A549 (cell line): ENCODE results near the gene OR4D2. TPM values are rescaled to one million over a fixed set of nuclear protein-coding genes. Genes with fewer than 3 reads are reported as not detected.
A peak's percentile ranks its signal among the peaks of the same experiment; 100 is the strongest.

Experiments used
- ATAC-seq, 2 experiments: fragments of 200-7000 bp in 1 of 2; fragments of >200 bp in 1 of 2; cut with Nextera tagmentation in 1 of 2; cut with Tn5 transposase in 1 of 2; 3 replicates each; pipeline versions ENCODE4 v1.8.0 to v1.9.1; 2018 to 2020; ENCODE audit warnings: mild to moderate bottlenecking in 1 of 2, moderate library complexity in 1 of 2
- CTCF ChIA-PET: fragments of 300-600 bp; sonication (Branson Sonifier 250); formaldehyde crosslinking; extraction: SDS; loops from one replicate; lab custom pipeline; 2021; ENCODE audit warnings: antibody characterized with exemption, inconsistent platforms; lab: Yijun Ruan, JAX
- POLR2A ChIA-PET: fragments of 350-600 bp; formaldehyde crosslinking; extraction: SDS; loops from one replicate; lab custom pipeline; 2021; ENCODE audit warnings: antibody characterized with exemption, inconsistent platforms; lab: Yijun Ruan, JAX
- DNase-seq, 2 experiments: peaks; one replicate each; pipeline versions ENCODE4 v3.0.0 to v3.0.0-alpha.2; 2011 to 2016; ENCODE audit warnings: low read depth in 1 of 2, low spot score in 1 of 2
- FAIRE-seq: peaks from 2 replicates; lab custom pipeline; 2011; peaks lifted over from hg19 to GRCh38; lab: Jason Lieb, UNC
- H3K27ac ChIP-seq, 2 experiments: fragments of >200 bp; sonication (Bioruptor Twin); formaldehyde crosslinking; 3 replicates each; pipeline ENCODE4 v1.5.1; 2016 to 2017
- H3K4me1 ChIP-seq: fragments of >200 bp; sonication (Bioruptor Twin); formaldehyde crosslinking; 3 replicates; pipeline ENCODE4 v1.6.1; 2016
- H3K4me2 ChIP-seq: fragments of >200 bp; sonication (Bioruptor Twin); formaldehyde crosslinking; 3 replicates; pipeline ENCODE4 v1.6.1; 2016
- H3K4me3 ChIP-seq: fragments of >200 bp; sonication (Bioruptor Twin); formaldehyde crosslinking; 3 replicates; pipeline ENCODE4 v1.5.1; 2016
- H3K9me3 ChIP-seq: fragments of >200 bp; sonication (Bioruptor Twin); formaldehyde crosslinking; 3 replicates; pipeline ENCODE4 v1.6.1; 2016
- CHD4 ChIP-seq: fragments of 200-600 bp; sonication (generic); IDR thresholded peaks from 2 replicates; pipeline ENCODE4 v1.6.1; 2016; ENCODE audit warnings: antibody characterized with exemption, mild to moderate bottlenecking, borderline replicate concordance
- HEYL ChIP-seq: fragments of 250-450 bp; sonication (Bioruptor Pico); IDR thresholded peaks from 2 replicates; pipeline ENCODE4 v1.8.0; 2021; ENCODE audit warnings: mild to moderate bottlenecking, moderate library complexity
- HOXA7 ChIP-seq: fragments of 250-450 bp; sonication (Bioruptor Pico); IDR thresholded peaks from 2 replicates; pipeline ENCODE4 v1.5.0; 2020; ENCODE audit warnings: mild to moderate bottlenecking, moderate library complexity
- HOXB5 ChIP-seq: fragments of 250-450 bp; sonication (Bioruptor Pico); IDR thresholded peaks from 2 replicates; pipeline ENCODE4 v1.5.0; 2020; ENCODE audit warnings: mild to moderate bottlenecking, moderate library complexity
- NR3C1 ChIP-seq: fragments of >200 bp; sonication (Bioruptor Twin); formaldehyde crosslinking; IDR thresholded peaks from 3 replicates; pipeline ENCODE4 v1.6.1; 2017
- RAD21 ChIP-seq, 2 experiments: fragments of >200 bp in 1 of 2; sonication (Bioruptor Twin) in 1 of 2; formaldehyde crosslinking in 1 of 2; IDR thresholded peaks in 1 of 2; conservative IDR thresholded peaks in 1 of 2; 2 replicates in 1 of 2; 3 replicates in 1 of 2; pipeline ENCODE4 v1.6.1; 2012 to 2018; ENCODE audit warnings: inconsistent platforms in 1 of 2
- REST ChIP-seq: fragments of 200-600 bp; sonication (generic); IDR thresholded peaks from 2 replicates; pipeline ENCODE4 v1.6.1; 2016; ENCODE audit warnings: antibody characterized with exemption, mild to moderate bottlenecking, moderate library complexity
- RFX5 ChIP-seq: fragments of 450-650 bp; IDR thresholded peaks from 2 replicates; pipeline ENCODE4 v1.7.1; 2014; ENCODE audit warnings: antibody characterized with exemption, mild to moderate bottlenecking, moderate library complexity
- RNF2 ChIP-seq: fragments of 200-600 bp; sonication (generic); IDR thresholded peaks from 2 replicates; pipeline ENCODE4 v1.6.1; 2016; ENCODE audit warnings: low read depth, mild to moderate bottlenecking, antibody characterized with exemption, moderate library complexity, borderline replicate concordance
- SMC3 ChIP-seq: fragments of >200 bp; sonication (Bioruptor Twin); formaldehyde crosslinking; IDR thresholded peaks from 3 replicates; pipeline ENCODE4 v1.6.1; 2018; ENCODE audit warnings: inconsistent platforms
- WGBS: methylation state at CpG from one replicate; pipeline ENCODE4 v1.1.6; 2017; ENCODE audit errors: missing lambda C conversion rate; 5-methylcytosine and 5-hydroxymethylcytosine counted together
- polyA plus RNA-seq, 4 experiments: library from polyadenylated mRNA; depleted of rRNA in 3 of 4; stranded (reverse); fragments of >200 nt; fragmentation: RNase III in 1 of 4; extraction: RNeasy Plus Mini Kit Qiagen cat#74134 plus additional on column Dnase treatment in 1 of 4; gene quantifications; 2 replicates in 3 of 4; 3 replicates in 1 of 4; pipeline ENCODE4 v1.2.3, GENCODE V29; 2011 to 2017
- TF ChIP-seq, protein P1 (sequence below): fragments of >200 bp; sonication (Bioruptor Twin); formaldehyde crosslinking; IDR thresholded peaks from 2 replicates; pipeline ENCODE4 v1.6.1; 2016
- TF ChIP-seq, protein P2 (sequence below): fragments of >200 bp; sonication (Bioruptor Twin); formaldehyde crosslinking; IDR thresholded peaks from 3 replicates; pipeline ENCODE4 v1.5.1; 2016
- TF ChIP-seq, protein P3 (sequence below): IDR thresholded peaks from 2 replicates; pipeline ENCODE4 v1.6.1; 2012
- TF ChIP-seq, protein P4 (sequence below): fragments of >200 bp; sonication (Bioruptor Twin); formaldehyde crosslinking; IDR thresholded peaks from 3 replicates; pipeline ENCODE4 v1.6.1; 2016

Gene OR4D2
- polyA plus RNA-seq, 2 of the 4 experiments (the other 2 are of a cell fraction), result not detected

GRCh38 chr17:58170622-58171021 lies 3.8 kb downstream of the OR4D2 start:
- H3K4me1 ChIP-seq, result no peaks in the 10 kb centered on the region
- POLR2A ChIA-PET, result no interaction called here
- CTCF ChIA-PET, result interaction anchor here (0.9 to 3.8 kb wide), 5 partner anchors 9 to 114 kb away, joined by 3 to 30 read pairs (median 4); no protein-coding TSS in a partner anchor
- TF ChIP-seq HEYL (CRISPR knock-in tag) (no peak), HOXB5 (CRISPR knock-in tag) (no peak), HOXA7 (CRISPR knock-in tag) (no peak), RFX5 (no peak), CHD4 (no peak), NR3C1 (no peak)
- TF ChIP-seq, protein P1, sequence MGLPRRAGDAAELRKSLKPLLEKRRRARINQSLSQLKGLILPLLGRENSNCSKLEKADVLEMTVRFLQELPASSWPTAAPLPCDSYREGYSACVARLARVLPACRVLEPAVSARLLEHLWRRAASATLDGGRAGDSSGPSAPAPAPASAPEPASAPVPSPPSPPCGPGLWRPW, result no peak
- no peak overlapping the region for H3K4me2 ChIP-seq
- DNase-seq (no peak), ATAC-seq (no peak), FAIRE-seq (no peak)
- no peak overlapping the region for H3K27ac ChIP-seq
- H3K9me3 ChIP-seq, result no peaks in the 10 kb centered on the region
- 44% methylated on average over 4 of the region's 4 CpGs for WGBS
- no peak overlapping the region for H3K4me3 ChIP-seq

GRCh38 chr17:58172369-58173071 lies 5.7 kb downstream of the OR4D2 start:
- DNase-seq, result peak; percentile 68 to 75
- Histone ChIP-seq H3K4me3 (no peak overlapping the region), H3K4me2 (no peak overlapping the region), H3K9me3 (no peaks in the 10 kb centered on the region), H3K4me1 (no peaks in the 10 kb centered on the region), H3K27ac (no peak overlapping the region)
- POLR2A ChIA-PET, result interaction anchor here (0.8 kb wide), 1 partner anchor 90 kb away, joined by 3 read pairs; the partner anchor contains the start of gene DYNLL2
- CTCF ChIA-PET, result interaction anchor here (0.6 to 3.8 kb wide), 28 partner anchors 8 to 838 kb away, joined by 3 to 30 read pairs (median 3); partner anchors contain the start of gene OR4D1
- 20% methylated on average over 2 of the region's 2 CpGs for WGBS
- peak; percentile 82 for FAIRE-seq
- TF ChIP-seq RAD21 (conservative IDR thresholded peaks at IDR 0.05 in 1 of 2, IDR thresholded peaks at IDR 0.05 in 1 of 2) (peak; percentile 53 to 85), RNF2 (no peak), REST (peak; percentile 67), SMC3 (peak; percentile 25; the same call in 1 of the 3 replicates)
- TF ChIP-seq, protein P2, sequence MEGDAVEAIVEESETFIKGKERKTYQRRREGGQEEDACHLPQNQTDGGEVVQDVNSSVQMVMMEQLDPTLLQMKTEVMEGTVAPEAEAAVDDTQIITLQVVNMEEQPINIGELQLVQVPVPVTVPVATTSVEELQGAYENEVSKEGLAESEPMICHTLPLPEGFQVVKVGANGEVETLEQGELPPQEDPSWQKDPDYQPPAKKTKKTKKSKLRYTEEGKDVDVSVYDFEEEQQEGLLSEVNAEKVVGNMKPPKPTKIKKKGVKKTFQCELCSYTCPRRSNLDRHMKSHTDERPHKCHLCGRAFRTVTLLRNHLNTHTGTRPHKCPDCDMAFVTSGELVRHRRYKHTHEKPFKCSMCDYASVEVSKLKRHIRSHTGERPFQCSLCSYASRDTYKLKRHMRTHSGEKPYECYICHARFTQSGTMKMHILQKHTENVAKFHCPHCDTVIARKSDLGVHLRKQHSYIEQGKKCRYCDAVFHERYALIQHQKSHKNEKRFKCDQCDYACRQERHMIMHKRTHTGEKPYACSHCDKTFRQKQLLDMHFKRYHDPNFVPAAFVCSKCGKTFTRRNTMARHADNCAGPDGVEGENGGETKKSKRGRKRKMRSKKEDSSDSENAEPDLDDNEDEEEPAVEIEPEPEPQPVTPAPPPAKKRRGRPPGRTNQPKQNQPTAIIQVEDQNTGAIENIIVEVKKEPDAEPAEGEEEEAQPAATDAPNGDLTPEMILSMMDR, result peak; percentile 61
- ATAC-seq, result peak; percentile 75 to 91

- no peak overlapping the region for H3K27ac ChIP-seq
- H3K4me1 ChIP-seq, result no peaks in the 10 kb centered on the region
- H3K9me3 ChIP-seq, result no peaks in the 10 kb centered on the region
- no peak overlapping the region for H3K4me2 ChIP-seq
- whole genome bisulfite sequencing, result 8% methylated on average over 3 of the region's 3 CpGs
- FAIRE-seq (no peak), ATAC-seq (no peak), DNase-seq (no peak)
- ChIA-PET POLR2A (no interaction called here), CTCF (interaction anchor here (1.0 to 1.2 kb wide), 3 partner anchors 53 to 79 kb away, joined by 3 to 4 read pairs (median 3); no protein-coding TSS in a partner anchor)
- no peak overlapping the region for H3K4me3 ChIP-seq
- TF ChIP-seq, protein P3, sequence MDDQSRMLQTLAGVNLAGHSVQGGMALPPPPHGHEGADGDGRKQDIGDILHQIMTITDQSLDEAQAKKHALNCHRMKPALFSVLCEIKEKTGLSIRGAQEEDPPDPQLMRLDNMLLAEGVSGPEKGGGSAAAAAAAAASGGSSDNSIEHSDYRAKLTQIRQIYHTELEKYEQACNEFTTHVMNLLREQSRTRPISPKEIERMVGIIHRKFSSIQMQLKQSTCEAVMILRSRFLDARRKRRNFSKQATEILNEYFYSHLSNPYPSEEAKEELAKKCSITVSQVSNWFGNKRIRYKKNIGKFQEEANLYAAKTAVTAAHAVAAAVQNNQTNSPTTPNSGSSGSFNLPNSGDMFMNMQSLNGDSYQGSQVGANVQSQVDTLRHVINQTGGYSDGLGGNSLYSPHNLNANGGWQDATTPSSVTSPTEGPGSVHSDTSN, result no peak
- TF ChIP-seq, protein P4, sequence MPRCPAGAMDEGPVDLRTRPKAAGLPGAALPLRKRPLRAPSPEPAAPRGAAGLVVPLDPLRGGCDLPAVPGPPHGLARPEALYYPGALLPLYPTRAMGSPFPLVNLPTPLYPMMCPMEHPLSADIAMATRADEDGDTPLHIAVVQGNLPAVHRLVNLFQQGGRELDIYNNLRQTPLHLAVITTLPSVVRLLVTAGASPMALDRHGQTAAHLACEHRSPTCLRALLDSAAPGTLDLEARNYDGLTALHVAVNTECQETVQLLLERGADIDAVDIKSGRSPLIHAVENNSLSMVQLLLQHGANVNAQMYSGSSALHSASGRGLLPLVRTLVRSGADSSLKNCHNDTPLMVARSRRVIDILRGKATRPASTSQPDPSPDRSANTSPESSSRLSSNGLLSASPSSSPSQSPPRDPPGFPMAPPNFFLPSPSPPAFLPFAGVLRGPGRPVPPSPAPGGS, result no peak
Observed at GRCh38 chr17:58174871-58175270, 8.1 kb downstream of the OR4D2 start.
